Measurements from ENCODE around the gene CLEC16A. TPM values are rescaled to one million over a fixed set of nuclear protein-coding genes. Genes with fewer than 3 reads are reported as not detected.
"Not testable (repeated sequence)": the region's sequence is repeated elsewhere in the genome, so short reads cannot be mapped to it uniquely, and the experiment has no call there.

Gene CLEC16A
- total RNA-seq, 2 donors from 2014 or later: 29.9 to 32.3 TPM

GRCh38 chr16:10938796-10939648, 5.3 kb upstream of the CLEC16A start:
- no peaks in the 10 kb centered on the region for H3K9me3 Mint-ChIP-seq
- peak overlapping the region; percentile 88 to 92 for H3K4me3 Mint-ChIP-seq
- H3K4me1 Mint-ChIP-seq (ENCODE audit: low read depth): peaks cover 79% of the 10 kb centered on the region
- peaks cover 4 to 5% of the 10 kb centered on the region in 2 donors for H3K36me3 Mint-ChIP-seq (ENCODE audit: insufficient read depth in 2 of 2)
- DNase-seq (no peak), ATAC-seq (replicated peaks in 1 of 2) (no peak)
- H3K27ac Mint-ChIP-seq: peak overlapping the region; percentile 26
- no peaks in the 10 kb centered on the region for H3K27me3 Mint-ChIP-seq (ENCODE audit: low read depth)

- DNase-seq: no peak
- Mint-ChIP-seq H3K36me3 (ENCODE audit: insufficient read depth in 2 of 2) (peaks cover 4 to 5% of the 10 kb centered on the region in 2 donors), H3K9me3 (no peaks in the 10 kb centered on the region), H3K27me3 (ENCODE audit: low read depth) (no peaks in the 10 kb centered on the region), H3K27ac (peak overlapping the region; percentile 26), H3K4me3 (peak overlapping the region; percentile 88 to 92), H3K4me1 (ENCODE audit: low read depth) (peaks cover 76% of the 10 kb centered on the region)
- no peak for ATAC-seq (replicated peaks in 1 of 2)
Measured at GRCh38 chr16:10939649-10940234, 4.6 kb upstream of the CLEC16A start.

- Mint-ChIP-seq H3K27me3 (ENCODE audit: low read depth) (no peaks in the 10 kb centered on the region), H3K36me3 (ENCODE audit: insufficient read depth in 2 of 2) (peaks cover 4 to 5% of the 10 kb centered on the region in 2 donors), H3K9me3 (no peaks in the 10 kb centered on the region), H3K27ac (peak overlapping the region; percentile 5), H3K4me3 (peak overlapping the region; percentile 88 to 92), H3K4me1 (ENCODE audit: low read depth) (peaks cover 80% of the 10 kb centered on the region)
- DNase-seq: no peak
- no peak for ATAC-seq (replicated peaks in 1 of 2)
Measured at GRCh38 chr16:10940501-10941079, 3.8 kb upstream of the CLEC16A start.

GRCh38 chr16:10941127-10941933, 3.0 kb upstream of the CLEC16A start:
- DNase-seq (no peak), ATAC-seq (replicated peaks in 1 of 2) (no peak)
- peak overlapping the region; percentile 51 for H3K27ac Mint-ChIP-seq
- H3K27me3 Mint-ChIP-seq (ENCODE audit: low read depth): no peaks in the 10 kb centered on the region
- H3K4me3 Mint-ChIP-seq: peak overlapping the region; percentile 88 to 92
- peaks cover 80% of the 10 kb centered on the region for H3K4me1 Mint-ChIP-seq (ENCODE audit: low read depth)
- H3K9me3 Mint-ChIP-seq: no peaks in the 10 kb centered on the region
- peaks cover 4 to 5% of the 10 kb centered on the region in 2 donors for H3K36me3 Mint-ChIP-seq (ENCODE audit: insufficient read depth in 2 of 2)

GRCh38 chr16:10941935-10942351, 2.4 kb upstream of the CLEC16A start:
- DNase-seq; H3K27me3 Mint-ChIP-seq (ENCODE audit: low read depth); H3K36me3 Mint-ChIP-seq (ENCODE audit: insufficient read depth in 2 of 2); H3K27ac Mint-ChIP-seq; H3K9me3 Mint-ChIP-seq: not testable (repeated sequence)
- Mint-ChIP-seq H3K4me3 (peak overlapping the region; percentile 88 to 92), H3K4me1 (ENCODE audit: low read depth) (peaks cover 80% of the 10 kb centered on the region)
- peak in 1 of 2 donors; percentile 1 for ATAC-seq (replicated peaks in 1 of 2)

GRCh38 chr16:10942352-10943063, 1.9 kb upstream of the CLEC16A start, which contains the start of gene DEXI:
TSS of gene DEXI (minus strand) at chr16:10942468. CDS start at chr16:10942005, 463 bp downstream.
- Mint-ChIP-seq H3K27me3 (ENCODE audit: low read depth) (no peaks in the 10 kb centered on the region), H3K36me3 (ENCODE audit: insufficient read depth in 2 of 2) (peaks cover 4 to 5% of the 10 kb centered on the region in 2 donors), H3K9me3 (no peaks in the 10 kb centered on the region), H3K27ac (peak within 1 kb of the TSS; percentile 51), H3K4me3 (peak within 1 kb of the TSS; percentile 88 to 92), H3K4me1 (ENCODE audit: low read depth) (peaks cover 80% of the 10 kb centered on the region)
- ATAC-seq (replicated peaks in 1 of 2) (peak; percentile 82 to 84), DNase-seq (peak; percentile 96 to 98)

GRCh38 chr16:10943064-10943353, 1.4 kb upstream of the CLEC16A start:
- DNase-seq (no peak), ATAC-seq (replicated peaks in 1 of 2) (no peak)
- Mint-ChIP-seq H3K9me3 (no peaks in the 10 kb centered on the region), H3K4me1 (ENCODE audit: low read depth) (peaks cover 77% of the 10 kb centered on the region), H3K4me3 (peak overlapping the region; percentile 42 to 82), H3K36me3 (ENCODE audit: insufficient read depth in 2 of 2) (peaks cover 4 to 5% of the 10 kb centered on the region in 2 donors), H3K27me3 (ENCODE audit: low read depth) (no peaks in the 10 kb centered on the region), H3K27ac (no peak overlapping the region)

- H3K36me3 Mint-ChIP-seq (ENCODE audit: insufficient read depth in 2 of 2): no peaks in the 10 kb centered on the region
- peak overlapping the region; percentile 92 to 96 for H3K4me3 Mint-ChIP-seq
- no peaks in the 10 kb centered on the region for H3K9me3 Mint-ChIP-seq
- no peaks in the 10 kb centered on the region for H3K27me3 Mint-ChIP-seq (ENCODE audit: low read depth)
- peaks cover 71% of the 10 kb centered on the region for H3K4me1 Mint-ChIP-seq (ENCODE audit: low read depth)
- DNase-seq (no peak), ATAC-seq (replicated peaks in 1 of 2) (no peak)
- peak overlapping the region; percentile 92 for H3K27ac Mint-ChIP-seq
Measured at GRCh38 chr16:10945065-10945787, 862 bp downstream of the CLEC16A start.

- Mint-ChIP-seq H3K9me3 (no peaks in the 10 kb centered on the region), H3K27me3 (ENCODE audit: low read depth) (no peaks in the 10 kb centered on the region), H3K27ac (peak overlapping the region; percentile 55), H3K36me3 (ENCODE audit: insufficient read depth in 2 of 2) (no peaks in the 10 kb centered on the region), H3K4me3 (peak overlapping the region; percentile 92 to 96), H3K4me1 (ENCODE audit: low read depth) (peaks cover 71% of the 10 kb centered on the region)
- DNase-seq: no peak
- ATAC-seq (replicated peaks in 1 of 2): no peak
Measured at GRCh38 chr16:10946308-10946707, 1.9 kb downstream of the CLEC16A start.

- Mint-ChIP-seq H3K36me3 (ENCODE audit: insufficient read depth in 2 of 2) (no peaks in the 10 kb centered on the region), H3K4me3 (peak overlapping the region in 1 of 2 donors; percentile 4), H3K27me3 (ENCODE audit: low read depth) (no peaks in the 10 kb centered on the region), H3K27ac (peak overlapping the region; percentile 54), H3K4me1 (ENCODE audit: low read depth) (peaks cover 72% of the 10 kb centered on the region), H3K9me3 (no peaks in the 10 kb centered on the region)
- ATAC-seq (replicated peaks in 1 of 2) (no peak), DNase-seq (no peak)
Measured at GRCh38 chr16:10947211-10947787, 2.9 kb downstream of the CLEC16A start.

- Mint-ChIP-seq H3K36me3 (ENCODE audit: insufficient read depth in 2 of 2) (no peaks in the 10 kb centered on the region), H3K27me3 (ENCODE audit: low read depth) (no peaks in the 10 kb centered on the region), H3K27ac (peak overlapping the region; percentile 34), H3K4me3 (peak overlapping the region; percentile 35 to 53), H3K4me1 (ENCODE audit: low read depth) (peaks cover 78% of the 10 kb centered on the region), H3K9me3 (no peaks in the 10 kb centered on the region)
- DNase-seq (peak; percentile 53 to 61), ATAC-seq (replicated peaks in 1 of 2) (peak; percentile 68 to 69)
Measured at GRCh38 chr16:10949424-10949970, 5.1 kb downstream of the CLEC16A start.

All from activated T-cell treated with anti-CD3 and anti-CD28 coated beads, Interleukin-2, amount 50 U/mL, for 72 hours (primary cell).